GM21619 (cell line): ENCODE data around the gene KBTBD7.
"Not testable (repeated sequence)": the region's sequence is repeated elsewhere in the genome, so short reads cannot be mapped to it uniquely, and the experiment has no call there.

Source experiments
- ATAC-seq: cut with Tn5 transposase; IDR thresholded peaks from one replicate; pipeline ENCODE4 v1.9.1; 2021; ENCODE audit not compliant: unreplicated experiment

Gene KBTBD7

DNA sequence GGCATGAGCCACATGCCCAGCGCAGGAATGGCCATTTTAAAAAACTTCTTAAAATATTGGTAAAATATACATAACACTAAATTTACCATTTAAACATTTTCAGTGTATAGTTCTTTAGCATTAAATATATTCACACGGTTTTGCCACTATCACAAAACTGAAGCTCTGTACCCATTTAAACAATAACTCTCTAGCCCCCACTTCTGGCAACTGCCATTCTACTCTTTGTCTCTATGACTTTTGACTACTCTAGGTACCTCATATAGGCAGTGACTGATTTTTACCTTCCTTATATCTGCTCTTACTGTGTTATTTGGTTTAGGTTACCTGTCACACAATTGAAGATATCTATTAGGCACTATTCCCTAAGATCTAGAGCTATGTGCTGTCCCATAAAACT is 2.3 kb upstream of the KBTBD7 start:
- no peak for ATAC-seq

DNA sequence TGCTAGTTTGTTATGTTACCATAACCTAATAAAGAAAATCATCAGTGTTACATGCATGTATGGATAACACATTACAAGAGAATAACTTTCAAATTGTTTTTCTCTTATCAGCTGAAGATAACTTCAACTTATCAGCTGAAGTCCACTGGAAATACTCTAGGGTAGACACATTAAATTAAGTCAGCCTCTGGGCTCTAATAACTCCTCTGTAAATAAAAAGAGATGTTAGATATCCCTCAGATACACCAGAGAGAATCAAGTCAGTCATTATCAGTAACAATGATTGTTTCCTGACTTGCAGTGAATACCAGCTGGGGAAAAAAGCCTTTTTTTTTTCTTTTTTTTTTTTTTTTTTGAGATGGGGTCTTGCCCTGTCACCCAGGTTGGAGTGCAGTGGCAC is 1.6 kb upstream of the KBTBD7 start:
- ATAC-seq: no peak

DNA sequence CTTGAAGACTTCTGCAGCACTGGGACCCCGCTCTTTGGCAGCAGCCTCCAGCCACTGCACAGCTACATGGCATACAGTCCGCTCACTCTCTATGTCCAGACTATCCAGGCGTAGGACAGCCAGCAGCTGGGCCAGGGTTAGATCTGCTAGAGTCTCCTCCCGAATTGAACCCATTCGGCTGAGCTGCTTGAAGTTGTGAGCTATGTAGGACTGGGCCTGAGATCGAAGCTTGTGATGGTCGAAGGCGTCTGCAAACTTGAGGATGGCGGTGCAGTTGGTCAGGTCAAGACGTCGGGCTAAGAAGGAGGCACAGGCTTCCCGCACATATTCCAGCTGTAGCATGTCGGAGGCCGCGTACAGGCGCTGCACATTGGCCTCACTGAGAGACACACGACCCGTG is 900 bp downstream of the KBTBD7 start:
- no peak for ATAC-seq

DNA sequence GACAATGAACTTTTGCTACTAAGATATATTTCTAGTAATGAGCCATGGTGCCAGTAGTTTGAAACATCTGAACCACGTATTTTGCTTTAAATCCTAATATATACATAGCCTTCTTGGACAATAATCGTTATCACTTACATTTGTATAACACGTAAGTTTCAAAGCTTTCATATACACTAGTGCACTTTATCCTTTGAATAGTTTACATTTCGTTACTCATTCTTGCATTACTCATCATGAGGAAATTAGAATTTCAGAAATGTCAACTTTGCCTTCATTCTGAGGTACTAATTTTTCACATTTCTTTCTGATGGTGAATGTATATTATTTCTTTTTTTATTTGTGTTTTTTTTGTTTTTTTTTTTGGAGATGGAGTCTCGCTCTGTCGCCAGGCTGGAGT is 5.8 kb downstream of the KBTBD7 start:
- no peak for ATAC-seq

DNA sequence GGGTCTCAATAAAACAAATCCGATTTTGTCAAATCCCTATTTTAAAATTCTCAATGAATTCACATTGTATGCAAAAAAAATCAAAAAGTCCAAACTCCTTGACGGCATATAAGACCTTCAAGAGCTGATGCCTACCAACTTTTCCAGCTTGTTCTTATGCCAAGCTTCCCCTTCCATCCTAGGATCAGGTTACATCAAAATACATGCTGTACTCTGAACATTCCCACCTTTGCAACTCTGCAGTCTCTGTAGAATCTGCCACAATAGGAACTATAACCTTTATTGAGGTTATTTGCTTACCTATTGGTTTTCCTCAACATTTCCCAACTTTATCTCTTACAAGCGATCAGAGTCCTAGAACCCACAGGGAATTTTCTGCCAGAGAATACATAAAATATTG is 7.9 kb downstream of the KBTBD7 start:
- no peak for ATAC-seq

DNA sequence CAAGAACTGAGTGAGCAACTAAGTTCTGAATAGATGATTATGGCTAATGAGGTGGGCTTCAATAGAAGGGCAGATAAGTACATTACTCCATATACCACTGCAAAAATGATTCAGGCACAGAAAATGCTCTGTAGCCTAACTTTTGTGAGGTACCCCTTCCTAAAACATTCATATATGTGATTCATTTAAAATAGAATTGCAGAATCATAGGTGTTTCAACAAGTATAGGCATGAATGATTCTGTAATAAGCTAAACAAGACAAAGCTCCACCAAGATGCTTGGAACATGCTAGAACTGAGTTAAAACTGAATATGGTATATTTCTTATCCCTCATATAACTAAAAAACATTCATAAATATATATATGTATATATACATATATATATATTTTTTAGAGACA is 12.1 kb downstream of the KBTBD7 start:
- ATAC-seq: no peak

DNA sequence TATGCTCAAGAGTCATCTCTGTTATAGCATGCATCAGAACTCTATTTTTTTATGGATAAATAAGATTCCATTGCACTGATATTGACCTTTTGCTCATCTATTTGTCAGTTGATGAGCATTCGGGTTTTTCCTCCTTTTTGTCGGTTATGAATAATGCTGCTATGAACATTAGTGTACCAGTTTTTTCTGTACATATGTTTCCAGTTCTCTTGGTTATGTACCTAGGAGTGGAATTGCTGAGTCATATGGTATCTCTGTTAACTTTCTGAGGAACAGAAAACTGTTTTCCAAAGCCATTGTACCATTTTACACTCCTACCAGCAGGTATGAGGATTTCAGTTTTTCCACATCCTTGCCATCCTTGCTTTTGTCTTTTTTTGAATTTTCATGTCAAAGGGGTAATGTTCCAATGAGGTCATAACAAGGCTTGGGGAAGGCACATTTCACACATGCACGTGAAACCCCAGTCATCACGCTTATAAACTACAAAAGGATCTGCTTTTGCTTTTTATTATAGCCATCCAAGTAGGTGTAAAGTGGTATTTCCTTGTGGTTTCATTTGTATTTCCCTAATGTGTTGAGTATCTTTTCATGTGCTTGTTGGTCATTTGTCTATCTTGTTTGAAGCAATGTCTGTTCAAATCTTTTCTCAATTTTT is 14.6 kb downstream of the KBTBD7 start:
- no peak for ATAC-seq

DNA sequence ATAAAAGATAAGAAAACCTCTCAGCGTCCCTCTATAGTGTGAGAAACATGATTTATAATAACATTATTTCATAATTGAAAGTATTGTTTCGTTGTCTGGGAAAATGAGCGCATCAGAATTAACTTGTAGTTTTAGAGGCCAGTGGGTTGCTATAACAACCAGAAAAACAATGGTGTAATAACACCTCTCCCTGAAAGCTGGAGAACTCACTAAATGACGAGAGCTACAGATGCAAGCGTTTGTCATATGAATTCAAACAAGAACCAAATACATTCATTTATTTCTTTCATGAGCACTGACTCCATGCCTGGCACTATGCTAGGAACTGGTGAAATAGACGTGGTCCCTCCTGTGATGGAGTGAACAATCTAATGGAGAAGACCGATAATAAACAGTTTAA is 16.3 kb downstream of the KBTBD7 start:
- ATAC-seq: no peak

DNA sequence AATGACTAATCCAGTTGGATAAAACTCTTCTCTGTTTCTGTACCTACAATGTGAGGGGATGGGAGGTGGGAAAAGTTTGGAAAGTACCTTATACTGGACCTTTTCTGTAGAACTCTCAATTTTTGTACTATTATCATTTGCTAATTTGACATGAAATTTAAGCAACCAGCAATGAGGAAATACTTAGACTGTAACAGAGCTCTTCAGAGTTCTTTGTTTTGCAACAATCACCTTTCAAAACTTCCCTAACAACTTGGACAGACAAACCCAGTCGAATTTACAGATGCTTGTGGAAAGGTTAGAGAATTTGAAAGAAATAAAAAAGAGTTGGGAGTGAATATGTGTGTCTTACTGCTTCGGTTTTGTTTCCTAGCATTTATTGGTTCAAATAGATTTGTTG is 16.8 kb downstream of the KBTBD7 start:
- no peak for ATAC-seq

DNA sequence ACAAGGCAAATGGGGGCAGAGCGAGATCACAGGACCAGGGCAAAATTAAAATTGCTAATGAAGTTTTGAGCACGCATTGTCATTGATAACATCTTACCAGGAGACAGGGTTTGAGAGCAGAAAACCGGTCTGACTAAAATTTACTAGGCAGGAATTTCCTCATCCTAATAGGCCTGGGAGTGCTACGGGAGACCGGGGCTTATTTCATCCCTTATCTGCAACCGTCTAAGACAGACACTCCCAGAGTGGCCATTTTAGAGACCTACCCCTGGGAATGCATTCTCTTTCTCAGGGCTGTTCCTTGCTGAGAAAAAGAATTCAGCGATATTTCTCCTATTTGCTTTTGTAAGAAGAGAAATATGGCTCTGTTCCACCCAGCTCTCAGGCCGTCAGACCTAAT is 18.8 kb downstream of the KBTBD7 start:
- ATAC-seq: not testable (repeated sequence)

DNA sequence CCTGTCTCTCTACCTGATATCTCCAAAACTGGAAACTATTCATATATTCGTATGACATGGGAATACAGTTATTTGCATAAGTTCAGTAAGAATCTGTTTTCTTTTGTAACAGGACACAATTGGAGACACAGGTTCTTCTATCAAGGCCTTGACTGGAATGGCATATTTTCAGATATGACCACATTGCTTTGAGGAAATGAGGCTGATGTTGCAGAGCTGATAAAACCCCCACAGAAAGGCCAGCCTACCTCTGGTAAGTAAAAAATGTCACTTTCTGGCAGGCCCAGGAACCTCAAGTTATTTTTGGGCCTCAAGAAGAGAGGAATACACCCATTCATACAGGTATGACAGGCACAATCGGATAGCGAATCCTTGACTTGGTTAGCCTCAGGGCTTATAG is 32.2 kb downstream of the KBTBD7 start:
- no peak for ATAC-seq

DNA sequence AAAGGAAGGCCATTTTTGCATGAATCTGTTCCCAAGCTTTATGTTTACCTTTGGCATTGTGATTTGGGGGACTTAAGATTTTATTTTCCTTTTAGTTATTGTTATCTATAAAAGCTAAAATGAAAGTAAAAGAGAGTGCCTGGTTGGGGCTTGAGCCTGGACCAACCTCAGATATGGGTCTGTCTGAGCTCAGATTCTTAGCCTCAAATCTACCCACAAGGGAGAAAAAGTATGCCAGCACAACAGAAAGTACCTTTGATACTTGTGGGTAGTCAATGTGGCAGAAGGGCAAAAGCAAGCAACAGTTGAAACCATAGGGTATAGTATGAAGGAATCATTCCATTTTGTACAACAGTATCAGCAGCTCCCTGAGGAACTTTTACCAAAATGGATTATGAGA is 35.2 kb downstream of the KBTBD7 start:
- no peak for ATAC-seq

DNA sequence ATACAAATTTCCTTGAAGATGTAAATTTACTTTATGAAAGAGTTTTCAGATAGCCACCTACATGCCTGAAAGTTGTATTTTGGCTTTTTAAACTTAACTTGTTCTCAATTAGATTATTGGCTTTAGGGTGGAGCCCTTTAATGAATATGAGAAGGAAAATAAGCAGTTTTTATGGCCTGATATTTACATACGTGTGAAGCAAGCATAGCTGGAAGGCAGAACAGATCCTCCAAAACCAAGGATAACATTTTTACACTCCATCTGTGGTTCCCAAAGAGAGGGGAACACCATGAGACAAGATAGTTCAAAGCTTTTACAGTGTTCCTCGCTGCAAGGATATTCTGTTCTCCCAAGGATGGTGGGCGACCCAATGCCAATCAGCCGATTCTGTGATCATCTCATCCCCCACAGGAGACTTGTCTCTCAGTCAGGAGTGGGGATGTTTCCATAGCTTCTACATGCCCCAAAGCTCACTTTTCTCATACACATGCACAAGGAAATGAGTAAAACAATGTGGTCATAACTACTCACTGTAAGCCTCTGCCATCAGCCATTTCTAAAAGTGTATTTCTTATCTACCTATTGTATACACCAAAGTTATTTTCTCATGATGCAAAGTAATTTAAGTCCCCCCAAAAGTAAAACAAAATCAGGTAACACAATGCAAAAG is 37.2 kb downstream of the KBTBD7 start:
- no peak for ATAC-seq

DNA sequence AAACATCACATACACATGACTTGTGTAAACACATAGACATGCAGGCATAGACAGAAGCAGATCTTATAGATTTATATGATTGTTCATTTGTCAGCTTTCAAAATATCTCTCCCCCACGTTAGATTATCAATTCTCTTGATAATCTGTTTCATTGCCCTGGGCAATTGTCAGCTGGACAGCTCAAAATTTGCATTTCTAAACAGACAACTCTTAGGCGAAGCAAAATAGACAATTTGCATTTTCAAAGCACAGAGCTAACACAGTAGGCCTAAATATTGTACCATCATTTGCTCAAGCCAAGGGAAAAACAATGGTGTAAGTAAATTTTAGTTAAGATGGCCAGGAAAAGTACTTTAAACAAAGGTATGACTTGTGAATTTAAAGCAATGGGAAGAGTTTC is 37.7 kb downstream of the KBTBD7 start:
- no peak for ATAC-seq

DNA sequence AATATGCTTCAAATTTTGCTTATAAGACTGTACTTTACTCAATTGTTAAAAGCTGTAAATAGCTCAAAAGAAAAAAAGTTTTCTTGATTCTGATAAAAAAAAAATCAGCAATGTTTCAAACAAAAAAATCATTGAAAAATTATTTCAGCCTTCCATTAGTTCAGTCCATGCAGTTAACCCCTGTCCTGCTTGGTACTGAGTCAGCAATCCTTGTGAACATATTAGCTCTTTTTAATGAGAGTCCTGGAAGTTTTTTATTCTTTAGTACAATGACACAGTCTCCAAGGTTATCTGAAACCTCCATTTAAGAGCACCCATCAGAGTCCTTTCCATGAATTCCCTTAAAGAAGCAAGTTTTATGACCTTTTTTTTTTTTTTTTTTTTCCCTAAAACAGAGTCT is 40.3 kb downstream of the KBTBD7 start:
- no peak for ATAC-seq

DNA sequence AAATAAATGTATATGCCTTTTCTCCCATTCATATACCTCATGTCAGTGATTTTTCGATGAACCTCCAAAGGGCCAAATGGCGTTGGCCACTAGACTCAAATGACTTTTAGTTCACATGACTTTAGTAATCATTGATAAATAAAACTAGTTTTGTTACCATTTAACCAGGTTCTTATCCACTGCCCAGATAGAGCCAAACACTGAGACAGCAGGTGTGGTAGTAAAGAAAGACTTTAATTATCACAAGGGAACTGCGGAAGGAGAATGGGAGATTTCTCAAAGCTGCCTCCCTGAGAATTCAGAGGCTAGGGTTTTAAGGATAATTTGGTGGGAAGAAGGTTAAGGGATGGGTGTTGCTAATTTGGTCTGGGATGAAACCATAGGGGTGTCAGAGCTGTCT is 42.4 kb downstream of the KBTBD7 start:
- no peak for ATAC-seq

DNA sequence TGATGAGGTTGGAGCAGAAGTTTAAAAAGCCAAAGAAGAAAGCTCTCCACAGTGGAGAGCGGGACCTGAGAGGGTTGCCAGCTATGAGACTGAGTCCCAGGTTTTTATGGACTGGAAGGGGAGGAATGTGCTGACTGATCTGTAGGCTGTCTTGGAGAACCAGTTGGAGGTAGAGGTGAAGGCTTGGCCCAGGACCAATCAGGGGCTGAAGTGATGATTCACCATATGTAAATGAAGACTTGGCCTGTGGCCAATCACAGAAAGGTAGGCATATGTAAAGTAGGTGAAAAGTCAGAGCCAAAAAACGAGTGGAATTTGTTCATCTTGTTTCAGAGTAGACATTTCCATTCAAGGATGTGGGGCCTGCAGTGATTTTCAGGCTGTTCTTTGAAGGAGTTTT is 44.3 kb downstream of the KBTBD7 start:
- no peak for ATAC-seq

DNA sequence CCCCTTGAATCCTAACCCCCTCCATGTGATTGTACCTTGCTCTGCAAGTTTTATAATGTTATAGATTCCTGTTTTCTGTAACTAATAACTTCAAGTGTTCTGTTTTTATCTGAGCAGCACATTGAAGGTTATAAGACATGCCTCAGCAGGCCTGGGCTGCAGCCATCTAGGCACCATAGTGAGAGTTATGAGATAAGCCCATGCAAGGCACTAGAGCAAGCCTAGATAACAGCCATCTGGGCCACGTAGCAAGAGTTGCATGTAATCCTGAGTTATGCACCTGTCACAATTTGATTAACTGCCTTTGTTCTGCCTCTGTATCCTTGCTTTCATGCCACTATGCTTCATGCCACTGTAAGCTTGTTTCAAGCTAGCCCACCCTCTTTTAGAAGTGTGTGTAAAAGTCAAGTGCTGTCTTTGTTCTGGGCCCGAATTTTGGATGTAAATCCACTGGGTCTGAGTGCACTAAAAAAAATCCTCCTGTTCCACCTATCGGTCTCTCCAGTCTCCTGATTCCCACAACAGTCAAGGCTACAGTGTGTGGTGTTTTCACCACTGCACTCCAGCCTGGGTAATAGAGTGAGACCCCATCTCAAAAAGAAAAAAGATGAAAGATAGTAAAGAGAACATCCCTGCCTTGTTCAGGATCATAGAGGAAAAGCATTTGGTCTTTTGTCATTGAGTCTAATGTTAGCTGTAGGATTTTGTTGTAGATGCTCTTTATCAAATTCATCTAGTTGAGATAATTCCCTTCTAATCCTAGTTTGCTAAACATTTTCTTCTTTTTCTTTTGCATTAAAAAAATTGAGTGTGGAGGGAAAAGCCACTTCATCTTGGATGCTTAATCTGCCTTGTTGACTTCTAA is 45.7 kb downstream of the KBTBD7 start:
- ATAC-seq: no peak

DNA sequence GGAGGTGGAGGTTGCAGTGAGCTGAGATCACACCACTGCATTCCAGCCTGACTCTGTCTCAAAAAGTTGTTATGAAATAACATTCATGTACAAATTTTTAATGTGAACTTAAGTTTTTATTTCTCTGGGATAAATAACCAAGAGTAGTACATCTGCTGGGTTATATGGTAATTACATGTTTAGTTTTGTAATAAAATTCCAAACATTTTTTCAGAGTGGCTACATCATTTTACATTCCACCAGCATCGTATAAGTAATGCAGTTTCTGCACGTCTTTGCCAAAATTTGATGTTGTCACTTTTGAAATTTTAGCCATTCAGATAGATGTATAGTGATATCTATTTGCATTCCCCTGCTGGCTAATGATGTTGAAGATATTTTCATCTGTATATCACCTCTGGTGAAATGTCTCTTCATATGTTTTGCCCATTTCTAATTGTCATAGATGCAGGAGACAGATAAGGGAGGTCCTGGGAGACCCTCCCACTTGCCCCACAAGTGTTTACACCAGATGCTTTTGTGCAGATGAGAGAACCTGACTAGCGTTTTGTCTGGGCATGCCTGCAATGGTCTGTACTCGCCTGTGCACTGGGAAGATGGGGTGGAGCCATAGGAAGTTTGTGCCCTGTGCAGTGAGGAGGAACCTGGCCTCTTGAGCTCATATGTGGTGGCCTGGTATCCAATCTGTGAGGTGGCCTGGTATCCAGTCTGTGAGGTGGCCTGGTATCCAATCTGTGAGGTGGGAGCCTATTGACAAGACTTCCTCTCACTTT is 49.0 kb downstream of the KBTBD7 start:
- no peak for ATAC-seq

DNA sequence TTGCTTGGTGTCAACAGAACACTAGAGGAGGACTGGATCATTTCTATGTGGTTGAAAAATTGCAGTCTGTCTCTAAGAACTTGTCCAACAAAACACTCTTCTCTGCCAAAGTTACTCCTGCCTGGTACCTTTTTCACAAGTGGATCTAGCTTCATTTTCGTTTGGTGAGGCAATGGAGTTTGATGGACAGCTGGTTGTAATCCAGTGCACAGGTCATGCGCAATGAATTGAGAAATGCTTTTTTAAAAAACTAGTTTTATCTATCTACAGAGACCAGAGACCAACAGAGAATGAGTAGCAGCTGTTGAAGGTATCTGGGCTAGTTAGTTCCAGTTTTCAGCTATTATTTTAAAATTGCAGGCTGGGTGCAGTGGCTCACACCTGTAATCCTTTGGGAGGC is 49.8 kb downstream of the KBTBD7 start:
- ATAC-seq: no peak
